Measurements from ENCODE around the gene ULK1.
"Not testable (repeated sequence)": the region's sequence is repeated elsewhere in the genome, so short reads cannot be mapped to it uniquely, and the experiment has no call there.

The ULK1 gene

GRCh38 chr12:131947482-131948027 lies 53.1 kb downstream of the ULK1 start:
- Histone ChIP-seq H3K27me3 (ENCODE audit: control insufficient read depth, insufficient read depth, low read length) (no peaks in the 10 kb centered on the region), H3K9me3 (ENCODE audit: control insufficient read depth, low read depth, low read length) (no peaks in the 10 kb centered on the region), H3K4me1 (ENCODE audit: control insufficient read depth, low read depth, low read length) (no peaks in the 10 kb centered on the region), H3K36me3 (ENCODE audit: control insufficient read depth, low read depth, low read length) (peaks cover 20% of the 10 kb centered on the region), H3K9ac (ENCODE audit: low read length) (no peak overlapping the region), H3K4me3 (ENCODE audit: low read length) (no peak overlapping the region), H3K27ac (ENCODE audit: low read length) (no peak overlapping the region)

GRCh38 chr12:131948166-131948712 lies 53.8 kb downstream of the ULK1 start:
- Histone ChIP-seq H3K4me1 (ENCODE audit: control insufficient read depth, low read depth, low read length) (no peaks in the 10 kb centered on the region), H3K27me3 (ENCODE audit: control insufficient read depth, insufficient read depth, low read length) (no peaks in the 10 kb centered on the region), H3K9ac (ENCODE audit: low read length) (no peak overlapping the region), H3K9me3 (ENCODE audit: control insufficient read depth, low read depth, low read length) (no peaks in the 10 kb centered on the region), H3K4me3 (ENCODE audit: low read length) (no peak overlapping the region), H3K36me3 (ENCODE audit: control insufficient read depth, low read depth, low read length) (peaks cover 14% of the 10 kb centered on the region), H3K27ac (ENCODE audit: low read length) (no peak overlapping the region)

- not testable (repeated sequence) for H3K4me1 ChIP-seq (ENCODE audit: control insufficient read depth, low read depth, low read length); H3K9me3 ChIP-seq (ENCODE audit: control insufficient read depth, low read depth, low read length); H3K27ac ChIP-seq (ENCODE audit: low read length); H3K36me3 ChIP-seq (ENCODE audit: control insufficient read depth, low read depth, low read length); H3K9ac ChIP-seq (ENCODE audit: low read length); H3K27me3 ChIP-seq (ENCODE audit: control insufficient read depth, insufficient read depth, low read length)
- H3K4me3 ChIP-seq (ENCODE audit: low read length), result peak overlapping the region; percentile 35
Observed at GRCh38 chr12:131948713-131949430, 54.5 kb downstream of the ULK1 start.

- H3K9ac ChIP-seq (ENCODE audit: low read length), result peak within 1 kb of the TSS; percentile 75
- H3K27ac ChIP-seq (ENCODE audit: low read length), result no peak within 1 kb of the TSS
- H3K4me1 ChIP-seq (ENCODE audit: control insufficient read depth, low read depth, low read length), result no peaks in the 10 kb centered on the region
- peaks cover 4% of the 10 kb centered on the region for H3K36me3 ChIP-seq (ENCODE audit: control insufficient read depth, low read depth, low read length)
- H3K9me3 ChIP-seq (ENCODE audit: control insufficient read depth, low read depth, low read length), result no peaks in the 10 kb centered on the region
- no peaks in the 10 kb centered on the region for H3K27me3 ChIP-seq (ENCODE audit: control insufficient read depth, insufficient read depth, low read length)
- peak within 1 kb of the TSS; percentile 87 for H3K4me3 ChIP-seq (ENCODE audit: low read length)
Observed at GRCh38 chr12:131949431-131950181, 55.2 kb downstream of the ULK1 start, which contains the start of gene EP400. Gene EP400, plus strand, starts transcription at chr12:131949942. Its CDS starts 10,678 bp downstream, at chr12:131960620.

GRCh38 chr12:131950182-131950913 lies 55.9 kb downstream of the ULK1 start:
- Histone ChIP-seq H3K27ac (ENCODE audit: low read length) (no peak overlapping the region), H3K9me3 (ENCODE audit: control insufficient read depth, low read depth, low read length) (no peaks in the 10 kb centered on the region), H3K4me3 (ENCODE audit: low read length) (peak overlapping the region; percentile 87), H3K4me1 (ENCODE audit: control insufficient read depth, low read depth, low read length) (no peaks in the 10 kb centered on the region), H3K36me3 (ENCODE audit: control insufficient read depth, low read depth, low read length) (no peaks in the 10 kb centered on the region), H3K27me3 (ENCODE audit: control insufficient read depth, insufficient read depth, low read length) (no peaks in the 10 kb centered on the region), H3K9ac (ENCODE audit: low read length) (peak overlapping the region; percentile 75)

- not testable (repeated sequence) for H3K27me3 ChIP-seq (ENCODE audit: control insufficient read depth, insufficient read depth, low read length); H3K9ac ChIP-seq (ENCODE audit: low read length); H3K4me1 ChIP-seq (ENCODE audit: control insufficient read depth, low read depth, low read length); H3K36me3 ChIP-seq (ENCODE audit: control insufficient read depth, low read depth, low read length); H3K27ac ChIP-seq (ENCODE audit: low read length); H3K9me3 ChIP-seq (ENCODE audit: control insufficient read depth, low read depth, low read length); H3K4me3 ChIP-seq (ENCODE audit: low read length)
Observed at GRCh38 chr12:131953810-131954209, 59.4 kb downstream of the ULK1 start.

- H3K27ac ChIP-seq (ENCODE audit: low read length); H3K9ac ChIP-seq (ENCODE audit: low read length); H3K27me3 ChIP-seq (ENCODE audit: control insufficient read depth, insufficient read depth, low read length); H3K36me3 ChIP-seq (ENCODE audit: control insufficient read depth, low read depth, low read length); H3K4me3 ChIP-seq (ENCODE audit: low read length); H3K4me1 ChIP-seq (ENCODE audit: control insufficient read depth, low read depth, low read length); H3K9me3 ChIP-seq (ENCODE audit: control insufficient read depth, low read depth, low read length): not testable (repeated sequence)
Observed at GRCh38 chr12:131954460-131954859, 60.0 kb downstream of the ULK1 start.

GRCh38 chr12:131959116-131959515 lies 64.7 kb downstream of the ULK1 start:
- H3K9me3 ChIP-seq (ENCODE audit: control insufficient read depth, low read depth, low read length), result no peaks in the 10 kb centered on the region
- peaks cover 6% of the 10 kb centered on the region for H3K4me1 ChIP-seq (ENCODE audit: control insufficient read depth, low read depth, low read length)
- no peak overlapping the region for H3K9ac ChIP-seq (ENCODE audit: low read length)
- H3K27ac ChIP-seq (ENCODE audit: low read length), result no peak overlapping the region
- H3K27me3 ChIP-seq (ENCODE audit: control insufficient read depth, insufficient read depth, low read length), result no peaks in the 10 kb centered on the region
- no peak overlapping the region for H3K4me3 ChIP-seq (ENCODE audit: low read length)
- peaks cover 21% of the 10 kb centered on the region for H3K36me3 ChIP-seq (ENCODE audit: control insufficient read depth, low read depth, low read length)

- H3K9ac ChIP-seq (ENCODE audit: low read length), result no peak overlapping the region
- no peak overlapping the region for H3K4me3 ChIP-seq (ENCODE audit: low read length)
- H3K4me1 ChIP-seq (ENCODE audit: control insufficient read depth, low read depth, low read length), result peaks cover 6% of the 10 kb centered on the region
- no peaks in the 10 kb centered on the region for H3K27me3 ChIP-seq (ENCODE audit: control insufficient read depth, insufficient read depth, low read length)
- H3K27ac ChIP-seq (ENCODE audit: low read length), result no peak overlapping the region
- peaks cover 21% of the 10 kb centered on the region for H3K36me3 ChIP-seq (ENCODE audit: control insufficient read depth, low read depth, low read length)
- no peaks in the 10 kb centered on the region for H3K9me3 ChIP-seq (ENCODE audit: control insufficient read depth, low read depth, low read length)
Observed at GRCh38 chr12:131959641-131960589, 65.5 kb downstream of the ULK1 start.

GRCh38 chr12:131960590-131961325 lies 66.3 kb downstream of the ULK1 start:
- H3K27ac ChIP-seq (ENCODE audit: low read length); H3K4me1 ChIP-seq (ENCODE audit: control insufficient read depth, low read depth, low read length); H3K9ac ChIP-seq (ENCODE audit: low read length); H3K4me3 ChIP-seq (ENCODE audit: low read length); H3K27me3 ChIP-seq (ENCODE audit: control insufficient read depth, insufficient read depth, low read length); H3K9me3 ChIP-seq (ENCODE audit: control insufficient read depth, low read depth, low read length): not testable (repeated sequence)
- H3K36me3 ChIP-seq (ENCODE audit: control insufficient read depth, low read depth, low read length), result peaks cover 21% of the 10 kb centered on the region
